G401 (cell line): Measurements from ENCODE around the gene C16orf46. TPM values are rescaled to one million over a fixed set of nuclear protein-coding genes. Genes with fewer than 3 reads are reported as not detected.
A peak's percentile ranks its signal among the peaks of the same experiment; 100 is the strongest.
"Not testable (repeated sequence)": the region's sequence is repeated elsewhere in the genome, so short reads cannot be mapped to it uniquely, and the experiment has no call there.

Experiments used
- DNase-seq: peaks from one replicate; pipeline ENCODE4 v3.0.0-alpha.2; 2015; ENCODE audit warnings: low spot score
- in situ Hi-C: cut with HindIII; loops from 2 replicates; pipeline ENCODE4 v1.10.0; 2016; ENCODE audit warnings: low sequenced_read_pairs, mixed read lengths
- total RNA-seq: library from RNA; depleted of rRNA; stranded (reverse); fragments of >200 nt; shearing (Covaris generic); gene quantifications from 2 replicates; pipeline ENCODE4 v1.2.3, GENCODE V29; 2014; rRNA removed

C16orf46 gene, protein sequence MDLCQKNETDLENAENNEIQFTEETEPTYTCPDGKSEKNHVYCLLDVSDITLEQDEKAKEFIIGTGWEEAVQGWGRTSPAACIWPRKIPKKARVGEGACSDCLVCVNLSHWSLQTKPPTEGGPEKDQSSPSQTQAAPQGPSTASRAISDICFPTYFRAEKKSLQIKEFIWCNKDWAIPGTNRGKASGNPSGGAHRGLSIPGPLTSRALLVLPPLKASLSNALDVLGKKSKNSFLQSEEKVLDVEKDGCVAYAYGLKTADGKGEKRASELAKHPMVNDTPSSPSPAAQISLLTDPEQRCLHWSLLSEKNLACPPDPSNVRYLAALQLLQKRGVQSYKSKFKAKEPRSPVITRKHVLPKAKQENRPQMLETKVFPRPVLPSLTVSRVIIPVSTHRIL
- 1.4 TPM in 1 of 2 replicates, not detected in the other for total RNA-seq

GRCh38 chr16:81077076-81077940 lies at the start of gene C16orf46:
Gene C16orf46, minus strand, starts transcription at chr16:81077238. Its CDS starts 13,283 bp downstream, at chr16:81063955.
- peak; percentile 98 for DNase-seq
- in situ Hi-C loops, result no loop called here

- DNase-seq, result no peak
- in situ Hi-C loops, result no loop called here
Observed at GRCh38 chr16:81123092-81123852, 46.2 kb upstream of the C16orf46 start.

DNA sequence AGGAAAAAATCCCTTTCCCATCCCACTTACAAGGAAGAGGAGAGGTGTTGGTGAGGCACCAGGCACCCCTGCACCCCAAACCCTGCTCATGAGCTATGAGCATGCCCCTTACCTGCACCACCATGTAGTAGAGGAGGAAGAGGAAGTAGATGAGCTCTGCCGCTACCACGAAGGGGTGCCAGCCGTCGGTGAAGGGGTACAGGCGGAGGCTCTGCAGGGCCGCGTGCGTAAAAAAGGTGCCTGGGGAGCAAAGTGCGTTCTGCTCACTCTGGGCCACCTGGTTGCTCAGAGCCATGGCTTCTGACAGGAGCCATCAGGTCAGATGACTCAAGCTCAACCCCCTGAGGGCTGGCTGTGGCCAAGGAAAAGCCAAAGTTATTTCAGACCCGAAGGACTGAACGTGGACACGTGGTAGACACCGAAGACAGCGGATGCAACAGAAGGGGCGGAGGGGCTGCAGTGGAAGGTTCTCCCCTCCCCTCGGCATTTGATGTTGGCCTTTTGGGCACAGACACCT lies 44.5 kb upstream of the C16orf46 start:
- DNase-seq, result no peak
- in situ Hi-C loops, result no loop called here

- DNase-seq, result no peak
- in situ Hi-C loops, result no loop called here
Observed at GRCh38 chr16:81117436-81117835, 40.4 kb upstream of the C16orf46 start.

- in situ Hi-C loops, result no loop called here
- DNase-seq, result no peak
Observed at GRCh38 chr16:81116285-81116684, 39.2 kb upstream of the C16orf46 start.

GRCh38 chr16:81112453-81112852 lies 35.4 kb upstream of the C16orf46 start:
- in situ Hi-C loops, result no loop called here
- no peak for DNase-seq

DNA sequence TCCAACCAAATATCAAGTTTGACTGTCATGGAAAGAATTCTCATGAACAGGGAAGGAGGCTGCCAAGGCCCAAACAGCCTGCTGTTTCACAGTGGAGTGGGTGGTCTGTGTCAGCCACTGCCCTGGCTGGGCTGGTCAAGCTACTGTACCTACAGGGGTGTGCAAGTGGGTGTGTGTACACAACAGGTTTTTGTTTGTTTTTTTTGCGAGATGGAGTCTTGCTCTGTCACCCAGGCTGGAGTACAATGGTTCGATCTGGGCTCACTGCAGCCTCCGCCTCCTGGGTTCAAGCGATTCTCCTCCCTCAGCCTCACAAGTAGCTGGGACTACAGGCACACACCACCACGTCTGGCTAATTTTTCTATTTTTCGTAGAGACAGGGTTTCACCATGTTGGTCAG lies 32.2 kb upstream of the C16orf46 start:
- in situ Hi-C loops, DNase-seq: not testable (repeated sequence)

DNA sequence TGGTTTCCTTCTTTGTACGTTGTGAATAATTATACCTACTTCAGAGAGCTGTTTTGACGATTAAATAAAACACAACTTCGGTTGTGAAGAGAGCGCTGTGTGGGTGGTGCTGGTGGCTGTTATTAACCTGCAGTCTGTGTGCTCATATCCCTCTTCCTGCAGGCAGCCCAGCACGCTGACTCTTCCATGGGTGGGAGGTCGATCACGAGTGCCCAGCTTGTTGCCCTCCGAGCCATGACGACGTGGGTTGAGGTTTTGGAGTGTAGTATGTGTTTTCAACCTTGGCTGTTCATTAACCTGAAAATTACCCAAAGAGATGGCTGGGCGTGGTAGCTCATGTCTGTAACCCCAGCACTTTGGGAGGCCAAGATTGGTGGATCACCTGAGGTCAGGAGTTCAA lies 30.5 kb upstream of the C16orf46 start:
- DNase-seq, result no peak
- in situ Hi-C loops, result no loop called here

GRCh38 chr16:81106826-81107503 lies 29.9 kb upstream of the C16orf46 start:
- DNase-seq, result no peak
- in situ Hi-C loops, result no loop called here

GRCh38 chr16:81105946-81106345 lies 28.9 kb upstream of the C16orf46 start:
- no peak for DNase-seq
- in situ Hi-C loops, result no loop called here

GRCh38 chr16:81101702-81102101 lies 24.7 kb upstream of the C16orf46 start:
- no peak for DNase-seq
- in situ Hi-C loops, result no loop called here

GRCh38 chr16:81099958-81100357 lies 22.9 kb upstream of the C16orf46 start:
- no peak for DNase-seq
- in situ Hi-C loops, result no loop called here

DNA sequence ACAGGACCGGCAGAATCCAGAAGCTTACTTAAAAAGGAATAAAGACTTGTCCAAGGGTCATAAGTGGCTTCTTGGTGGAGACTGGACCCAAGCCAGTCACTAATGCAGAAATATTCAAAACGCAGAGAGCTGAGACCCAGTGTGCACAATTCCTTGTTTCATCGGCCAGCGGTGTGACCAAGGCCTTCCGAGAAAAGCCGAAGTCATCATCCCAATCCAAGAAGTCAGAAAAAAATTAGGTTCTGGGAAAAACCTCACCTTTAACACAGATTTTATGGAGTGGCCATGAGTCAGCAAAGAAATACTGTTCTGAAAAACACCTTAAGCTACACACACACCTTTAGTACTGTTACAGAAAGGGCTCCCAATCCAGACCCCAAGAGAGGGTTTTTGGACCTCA lies 20.2 kb upstream of the C16orf46 start:
- in situ Hi-C loops, result no loop called here
- no peak for DNase-seq

DNA sequence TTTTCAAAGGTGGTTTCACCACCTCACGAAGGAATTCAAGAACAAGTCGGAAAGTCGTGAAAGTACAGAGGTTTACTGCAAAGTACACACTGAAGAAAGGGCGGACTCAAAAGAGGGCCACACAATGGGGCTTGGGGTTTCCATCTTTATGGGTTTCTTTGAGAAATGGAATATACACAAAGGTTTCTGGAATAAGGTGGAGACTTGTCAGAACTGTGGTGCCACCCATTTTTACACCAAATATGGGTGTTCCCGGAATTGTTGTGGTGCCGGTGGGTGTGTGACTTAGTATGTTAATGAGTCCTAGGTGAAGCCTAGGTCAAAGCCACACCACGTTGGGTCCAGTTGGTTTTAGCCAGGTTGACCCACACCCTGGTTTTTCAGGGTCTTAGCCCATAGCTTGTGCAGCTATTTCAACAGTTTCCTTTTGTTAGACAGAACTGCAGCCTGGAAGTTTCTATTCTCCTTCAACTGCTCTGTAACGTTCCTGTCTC lies 19.7 kb upstream of the C16orf46 start:
- DNase-seq, result no peak
- in situ Hi-C loops, result no loop called here

- in situ Hi-C loops, result no loop called here
- peak; percentile 99 for DNase-seq
Observed at GRCh38 chr16:81095953-81096714, 19.1 kb upstream of the C16orf46 start, which contains the start of gene GCSH. Gene GCSH, minus strand, starts transcription at chr16:81096395. Its CDS starts 117 bp downstream, at chr16:81096278.

GRCh38 chr16:81095653-81095952 lies 18.6 kb upstream of the C16orf46 start:
- DNase-seq, result no peak
- in situ Hi-C loops, result no loop called here

- in situ Hi-C loops, result no loop called here
- DNase-seq, result peak; percentile 9
Observed at GRCh38 chr16:81094771-81095251, 17.8 kb upstream of the C16orf46 start.

- no peak for DNase-seq
- in situ Hi-C loops, result no loop called here
Observed at GRCh38 chr16:81088836-81089235, 11.8 kb upstream of the C16orf46 start.
